Bronchial epithelial cell (primary cell): ENCODE results near the gene JAZF1. TPM values are rescaled to one million over a fixed set of nuclear protein-coding genes. Genes with fewer than 3 reads are reported as not detected.

Experiments used
- DNase-seq: peaks from one replicate; pipeline ENCODE4 v3.0.0-alpha.2; 2010; ENCODE audit warnings: low read depth
- FAIRE-seq: peaks from 2 replicates; lab custom pipeline; 2011; peaks lifted over from hg19 to GRCh38; lab: Jason Lieb, UNC
- H3K27me3 ChIP-seq: 2 replicates; pipeline ENCODE4 v1.5.1; 2011; ENCODE audit warnings: low read length; ENCODE audit not compliant: control insufficient read depth, insufficient read depth
- H3K36me3 ChIP-seq: 2 replicates; pipeline ENCODE4 v1.5.1; 2011; ENCODE audit warnings: low read length; ENCODE audit not compliant: control insufficient read depth, insufficient read depth
- H3K4me3 ChIP-seq: 2 replicates; pipeline ENCODE4 v1.5.1; 2011; ENCODE audit warnings: mild to moderate bottlenecking, low read depth, low read length, control low read depth
- total RNA-seq: library from RNA; depleted of rRNA; stranded (reverse); fragments of >200 nt; gene quantifications from 2 replicates; pipeline ENCODE4 v1.2.1, GENCODE V29; 2014
- TF ChIP-seq, protein P1 (sequence below): IDR thresholded peaks from 2 replicates; pipeline ENCODE4 v1.5.1; 2011; ENCODE audit warnings: mild to moderate bottlenecking, moderate library complexity, low read length, control low read depth, inconsistent platforms; ENCODE audit not compliant: insufficient read depth, severe bottlenecking

JAZF1 gene
- total RNA-seq, 1 donor from 2014 or later = 1.1 TPM

DNA sequence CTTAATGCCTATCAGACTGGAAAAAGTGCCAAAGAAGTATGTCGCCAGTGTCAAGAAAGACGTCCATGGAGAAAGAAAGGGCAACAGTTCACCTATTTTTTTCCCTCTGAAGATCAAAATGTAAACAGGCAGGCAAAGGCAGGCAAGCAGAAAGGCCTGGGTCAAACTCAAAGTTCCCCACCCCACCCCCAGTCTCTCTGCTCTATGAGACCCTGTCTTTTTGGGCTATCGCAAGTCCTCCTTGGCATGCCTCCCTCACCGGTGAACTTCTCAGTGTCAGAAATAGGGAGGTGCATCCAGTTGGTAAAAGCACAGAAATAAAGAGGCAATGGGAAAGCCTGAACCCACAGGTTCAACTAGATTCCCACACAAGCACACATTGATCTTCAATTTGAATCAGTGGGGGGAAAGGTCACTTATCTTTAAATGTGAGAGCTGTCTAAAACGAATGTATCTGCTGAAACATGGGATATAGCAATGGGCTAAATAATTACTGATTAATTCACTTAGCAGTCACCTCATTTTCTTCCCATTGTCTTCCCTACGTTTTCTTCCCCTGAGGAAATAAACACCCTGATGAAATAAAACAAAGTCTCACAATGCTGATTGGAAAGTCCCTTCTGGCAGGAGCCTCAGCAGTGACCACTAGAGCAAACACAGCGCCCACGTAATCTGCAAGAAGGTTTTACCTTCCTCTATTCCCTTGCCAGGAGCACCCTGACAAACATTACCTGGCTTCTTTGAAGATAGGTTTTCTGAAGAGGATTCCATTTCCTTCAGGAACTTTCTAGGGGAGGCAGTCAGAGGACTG lies 31.1 kb downstream of the JAZF1 start:
- H3K27me3 ChIP-seq = no peaks in the 10 kb centered on the region
- no peak for FAIRE-seq
- H3K4me3 ChIP-seq = no peak overlapping the region
- DNase-seq = peak; percentile 73
- H3K36me3 ChIP-seq = no peaks in the 10 kb centered on the region
- TF ChIP-seq, protein P1, sequence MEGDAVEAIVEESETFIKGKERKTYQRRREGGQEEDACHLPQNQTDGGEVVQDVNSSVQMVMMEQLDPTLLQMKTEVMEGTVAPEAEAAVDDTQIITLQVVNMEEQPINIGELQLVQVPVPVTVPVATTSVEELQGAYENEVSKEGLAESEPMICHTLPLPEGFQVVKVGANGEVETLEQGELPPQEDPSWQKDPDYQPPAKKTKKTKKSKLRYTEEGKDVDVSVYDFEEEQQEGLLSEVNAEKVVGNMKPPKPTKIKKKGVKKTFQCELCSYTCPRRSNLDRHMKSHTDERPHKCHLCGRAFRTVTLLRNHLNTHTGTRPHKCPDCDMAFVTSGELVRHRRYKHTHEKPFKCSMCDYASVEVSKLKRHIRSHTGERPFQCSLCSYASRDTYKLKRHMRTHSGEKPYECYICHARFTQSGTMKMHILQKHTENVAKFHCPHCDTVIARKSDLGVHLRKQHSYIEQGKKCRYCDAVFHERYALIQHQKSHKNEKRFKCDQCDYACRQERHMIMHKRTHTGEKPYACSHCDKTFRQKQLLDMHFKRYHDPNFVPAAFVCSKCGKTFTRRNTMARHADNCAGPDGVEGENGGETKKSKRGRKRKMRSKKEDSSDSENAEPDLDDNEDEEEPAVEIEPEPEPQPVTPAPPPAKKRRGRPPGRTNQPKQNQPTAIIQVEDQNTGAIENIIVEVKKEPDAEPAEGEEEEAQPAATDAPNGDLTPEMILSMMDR = no peak

DNA sequence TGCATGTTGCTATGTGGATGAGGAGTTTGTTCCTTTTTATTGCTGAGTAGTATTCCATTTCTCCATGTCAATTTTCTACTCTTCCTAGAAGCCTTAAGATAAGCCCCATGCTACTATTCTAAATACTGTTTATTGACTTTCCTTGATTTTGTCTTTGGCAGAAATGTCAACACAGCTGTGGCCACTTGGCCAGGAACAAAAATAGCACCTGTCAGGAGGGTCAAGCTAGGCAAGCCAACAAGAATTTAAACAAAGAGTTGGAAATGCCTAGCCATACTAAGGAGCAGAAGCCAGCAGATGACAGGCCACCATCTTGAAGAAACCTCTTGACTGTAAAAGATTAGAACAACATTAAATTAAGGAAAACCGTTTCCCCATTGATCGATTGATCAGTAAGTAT lies 34.7 kb downstream of the JAZF1 start:
- Histone ChIP-seq H3K4me3 (no peak overlapping the region), H3K36me3 (no peaks in the 10 kb centered on the region), H3K27me3 (no peaks in the 10 kb centered on the region)
- DNase-seq (no peak), FAIRE-seq (no peak)
- TF ChIP-seq, protein P1 = no peak

DNA sequence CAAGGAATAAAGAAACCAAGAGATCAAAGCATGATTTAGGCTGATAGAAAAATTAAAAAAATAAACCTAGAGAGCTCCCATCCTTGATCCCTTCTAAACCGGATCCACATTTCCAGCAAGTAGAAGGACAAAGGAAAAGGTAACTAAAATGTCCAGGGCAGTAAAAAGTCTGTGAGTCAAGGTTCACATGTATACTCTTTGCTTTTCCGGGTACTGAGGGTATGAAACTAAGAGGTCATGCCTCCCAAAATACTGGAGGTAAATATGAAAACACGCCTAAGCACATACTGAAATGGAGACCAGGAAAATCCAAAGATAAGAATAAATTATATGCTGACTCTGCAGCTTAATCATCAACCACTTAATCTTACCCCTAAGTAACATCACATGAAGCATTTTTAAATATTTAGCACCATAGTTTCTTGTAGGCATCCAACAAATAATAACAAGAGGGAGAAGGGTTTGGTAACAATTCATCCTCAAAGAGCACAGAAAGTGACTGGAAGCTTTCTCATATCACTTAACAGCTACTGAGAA lies 35.4 kb downstream of the JAZF1 start:
- FAIRE-seq (no peak), DNase-seq (peak; percentile 18)
- TF ChIP-seq, protein P1 = no peak
- H3K36me3 ChIP-seq = no peaks in the 10 kb centered on the region
- no peaks in the 10 kb centered on the region for H3K27me3 ChIP-seq
- no peak overlapping the region for H3K4me3 ChIP-seq

DNA sequence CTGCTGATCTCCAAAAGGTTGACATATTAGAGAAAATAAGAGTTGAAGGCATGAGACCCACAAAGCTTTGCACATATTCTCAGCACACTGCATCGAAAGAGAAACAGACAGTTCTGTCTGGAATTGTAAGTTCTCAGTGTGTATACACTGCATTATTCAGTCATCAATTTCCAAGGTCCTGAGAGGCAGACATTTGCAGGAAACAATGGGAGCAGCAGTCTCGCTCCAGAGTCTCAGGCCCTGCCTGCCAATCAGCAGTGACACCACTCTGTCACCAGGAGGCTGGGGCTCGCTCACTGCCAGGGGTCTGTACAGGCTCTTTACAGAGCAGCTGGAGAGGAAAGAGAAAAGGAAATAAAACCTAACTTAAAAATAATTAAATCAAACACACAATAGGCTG lies 36.3 kb downstream of the JAZF1 start:
- TF ChIP-seq, protein P1 = no peak
- no peaks in the 10 kb centered on the region for H3K27me3 ChIP-seq
- no peak overlapping the region for H3K4me3 ChIP-seq
- DNase-seq (no peak), FAIRE-seq (no peak)
- H3K36me3 ChIP-seq = no peaks in the 10 kb centered on the region

DNA sequence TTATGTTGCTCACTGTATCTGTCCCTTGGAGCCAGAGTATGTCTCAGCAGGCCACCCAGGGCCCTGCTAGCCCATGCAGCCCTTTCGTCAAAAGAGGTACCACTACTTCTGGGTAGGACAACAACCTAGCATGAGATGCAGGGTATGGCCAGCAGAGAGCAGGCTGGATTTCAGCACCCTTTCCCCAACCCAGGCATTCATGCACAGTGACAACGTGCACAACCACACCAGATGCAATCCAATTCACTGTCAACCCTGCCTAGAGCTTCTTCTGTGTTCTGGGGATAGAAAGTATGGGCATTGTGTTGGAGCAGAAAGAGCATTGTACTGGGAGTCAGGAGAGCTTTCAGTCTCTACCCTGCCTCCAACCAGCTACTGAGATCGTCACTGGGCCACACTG lies 37.9 kb downstream of the JAZF1 start:
- H3K36me3 ChIP-seq = no peaks in the 10 kb centered on the region
- H3K27me3 ChIP-seq = no peaks in the 10 kb centered on the region
- DNase-seq = no peak
- no peak overlapping the region for H3K4me3 ChIP-seq
- TF ChIP-seq, protein P1 = no peak
- FAIRE-seq = no peak
